Liver (tissue), 3 donors: ENCODE results near the gene LHX3.

ENCODE experiments used
- CTCF ChIP-seq: fragments of 150-350 bp; IDR thresholded peaks from 2 replicates; pipeline ENCODE4 v1.5.1; 2017; ENCODE audit warnings: improper control_type of control experiment, low read depth, low read length; ENCODE audit not compliant: missing input control
- MAX ChIP-seq: IDR thresholded peaks from 2 replicates; pipeline ENCODE4 v1.6.1; 2016; ENCODE audit warnings: antibody characterized with exemption
- RAD21 ChIP-seq, 2 donors: IDR thresholded peaks; 2 replicates each; pipeline ENCODE4 v1.6.1; 2016; ENCODE audit warnings: antibody characterized with exemption in 2 of 2, mild to moderate bottlenecking in 2 of 2
- donor health status: healthy.
- donor health status: healthy.

GRCh38 chr9:136156209-136157120 is 48.5 kb downstream of the LHX3 start:
- TF ChIP-seq CTCF (no peak), RAD21 (IDR thresholded peaks at IDR 0.05) (no peak), MAX (no peak)
